Measurements from ENCODE around the gene CRIP1. TPM values are rescaled to one million over a fixed set of nuclear protein-coding genes. Genes with fewer than 3 reads are reported as not detected.

The CRIP1 gene
- total RNA-seq, 8 experiments from 2014 or later, result 3.3 to 14.5 (median 5.1) TPM

DNA sequence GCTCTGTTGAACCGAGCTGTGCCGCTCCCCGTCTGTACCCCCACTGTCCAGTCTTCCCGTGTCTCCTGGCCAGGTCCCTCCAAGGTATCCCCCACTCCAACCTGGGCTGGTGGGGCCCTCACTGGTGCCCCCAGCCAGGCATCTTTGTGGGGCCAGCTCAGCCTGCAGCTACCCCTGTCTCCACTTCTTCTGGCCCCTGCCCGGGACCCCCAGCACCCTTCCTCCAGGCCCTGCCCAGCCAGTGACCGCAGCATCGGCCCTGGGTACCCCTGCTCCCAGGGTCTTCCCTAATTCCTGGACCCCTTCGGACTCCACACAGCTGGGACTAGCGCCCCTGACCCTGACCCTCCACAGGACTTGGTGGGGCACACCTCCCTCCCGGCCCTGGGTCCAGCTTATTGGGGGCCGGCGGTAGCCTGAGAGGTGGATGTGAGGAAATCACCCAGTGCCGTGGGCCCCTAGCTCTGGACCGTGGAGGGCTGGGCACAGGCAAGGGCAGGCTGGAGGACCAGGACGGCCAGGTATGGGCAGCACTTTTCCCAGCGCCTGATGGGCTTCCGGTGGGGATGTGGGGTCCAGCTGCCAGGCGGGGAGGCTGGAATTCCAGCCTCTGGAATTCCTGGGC is 4.1 kb upstream of the CRIP1 start:
- Histone ChIP-seq H3K4me3 (no peak overlapping the region), H3K4me1 (replicated peaks in 1 of 2) (peaks cover 37 to 72% of the 10 kb centered on the region in 2 donors), H3K27ac (peak overlapping the region in 1 of 2 donors; percentile 86)
- in situ Hi-C loops (cut with MboI; ENCODE audit: low pct_unique_long_range_greater_than_20kb in 2 of 9, low sequenced_read_pairs in 9 of 9, unreplicated experiment in 9 of 9), result no loop called here
- 60 to 90% (median 87%) methylated on average over 1 to 3 of the region's 18 CpGs; no CpG with 5 or more reads in 7 of the 10 experiments for WGBS, 10 experiments
- ATAC-seq (replicated peaks in 6 of 8), result no peak

DNA sequence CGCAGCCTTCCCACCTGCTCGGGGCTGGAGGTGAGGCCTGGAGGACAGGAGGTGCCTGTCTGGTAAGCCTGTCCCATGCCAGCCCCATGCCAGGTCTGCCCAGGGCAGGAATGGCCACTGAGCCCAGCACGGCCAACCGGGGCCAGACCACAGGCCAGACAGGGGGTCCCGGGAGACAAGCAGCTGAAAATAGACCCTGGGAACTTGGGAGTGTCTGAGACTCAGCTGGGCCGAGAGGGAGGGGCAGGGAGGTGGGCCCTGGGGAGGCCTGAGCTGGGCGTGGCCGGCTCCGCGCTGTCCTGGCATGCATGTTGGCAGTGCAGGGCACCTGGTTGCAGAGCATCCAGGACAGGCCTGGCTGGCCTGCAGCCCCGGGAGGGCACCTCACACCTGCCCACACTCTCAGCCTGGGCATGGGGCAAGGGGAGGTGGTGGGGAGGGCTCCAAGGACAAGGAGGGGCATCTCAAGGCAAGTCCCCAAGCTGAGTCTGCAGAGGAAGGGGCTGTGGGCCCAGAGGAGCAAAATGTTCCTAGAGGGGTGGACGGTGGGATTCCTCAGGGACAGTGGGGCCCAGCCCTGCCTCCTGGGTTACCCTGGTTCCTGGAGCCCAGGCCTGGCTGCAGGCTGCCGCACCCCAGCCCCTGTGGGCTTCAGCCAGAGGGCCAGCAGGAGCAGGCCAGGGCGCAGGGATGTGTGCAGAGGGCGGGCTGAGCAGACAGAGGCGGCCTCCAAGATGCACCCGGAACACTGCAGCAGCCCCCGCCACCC is 3.2 kb upstream of the CRIP1 start:
- Histone ChIP-seq H3K27ac (no peak overlapping the region), H3K4me3 (no peak overlapping the region), H3K4me1 (replicated peaks in 1 of 2) (peaks cover 37 to 72% of the 10 kb centered on the region in 2 donors)
- 60 to 100% methylated on average over 1 of the region's 18 CpGs; no CpG with 5 or more reads in 8 of the 10 experiments for WGBS, 10 experiments
- ATAC-seq (replicated peaks in 6 of 8), result no peak
- in situ Hi-C loops (cut with MboI; ENCODE audit: low pct_unique_long_range_greater_than_20kb in 2 of 9, low sequenced_read_pairs in 9 of 9, unreplicated experiment in 9 of 9), result no loop called here

DNA sequence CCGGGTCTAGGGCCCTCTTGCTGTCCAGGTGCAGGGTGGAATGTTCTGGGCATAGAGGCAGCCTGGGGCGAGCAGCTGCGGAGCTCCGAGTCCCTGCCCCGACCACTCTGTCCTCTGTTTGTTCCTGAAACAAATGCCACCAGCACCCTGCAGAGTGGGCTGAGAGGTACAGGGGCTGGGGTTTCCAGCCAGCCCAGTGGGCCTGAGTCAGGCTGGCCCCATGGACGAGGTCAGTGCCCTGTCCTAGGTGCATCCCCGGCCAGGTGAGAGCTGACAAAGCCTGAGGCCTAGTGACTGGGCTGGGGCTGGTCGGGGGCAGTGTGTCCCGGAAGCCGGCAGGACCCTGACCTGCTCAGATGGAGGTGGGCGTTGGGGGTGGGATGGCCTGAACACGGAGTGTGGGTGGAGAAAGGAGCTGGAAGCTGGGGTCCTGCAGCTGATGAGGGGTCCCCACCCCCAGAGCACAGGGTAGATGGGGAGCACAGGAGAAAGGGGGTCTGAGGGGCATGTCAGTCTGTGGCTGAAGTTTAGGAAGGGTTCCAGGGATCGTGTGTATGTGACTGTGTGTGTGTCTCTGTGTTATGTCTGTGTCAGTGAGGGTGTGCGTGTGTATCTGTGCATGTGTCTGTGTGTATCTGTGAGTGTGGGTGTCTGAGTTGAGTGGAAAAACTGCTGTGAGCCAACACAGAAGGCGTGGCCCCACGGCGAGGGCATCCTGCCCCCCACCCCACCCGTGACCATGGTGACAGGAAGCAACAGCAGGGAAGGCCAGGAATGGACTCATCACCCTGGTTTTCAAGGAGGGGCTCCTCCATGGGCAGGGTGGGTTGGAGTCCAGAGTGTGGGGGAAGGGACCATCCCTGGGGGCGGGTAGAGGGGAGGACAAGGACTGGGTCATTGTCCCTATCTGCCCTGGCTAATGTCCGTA is 2.4 kb upstream of the CRIP1 start:
- WGBS, 10 experiments, result 40 to 67% (median 54%) methylated on average over 1 to 3 of the region's 20 CpGs; no CpG with 5 or more reads in 6 of the 10 experiments
- Histone ChIP-seq H3K4me3 (no peak overlapping the region), H3K27ac (no peak overlapping the region), H3K4me1 (replicated peaks in 1 of 2) (peaks cover 43 to 79% of the 10 kb centered on the region in 2 donors)
- in situ Hi-C loops (cut with MboI; ENCODE audit: low pct_unique_long_range_greater_than_20kb in 2 of 9, low sequenced_read_pairs in 9 of 9, unreplicated experiment in 9 of 9), result no loop called here
- ATAC-seq (replicated peaks in 6 of 8), result peak in 1 of 8 experiments; percentile 1

DNA sequence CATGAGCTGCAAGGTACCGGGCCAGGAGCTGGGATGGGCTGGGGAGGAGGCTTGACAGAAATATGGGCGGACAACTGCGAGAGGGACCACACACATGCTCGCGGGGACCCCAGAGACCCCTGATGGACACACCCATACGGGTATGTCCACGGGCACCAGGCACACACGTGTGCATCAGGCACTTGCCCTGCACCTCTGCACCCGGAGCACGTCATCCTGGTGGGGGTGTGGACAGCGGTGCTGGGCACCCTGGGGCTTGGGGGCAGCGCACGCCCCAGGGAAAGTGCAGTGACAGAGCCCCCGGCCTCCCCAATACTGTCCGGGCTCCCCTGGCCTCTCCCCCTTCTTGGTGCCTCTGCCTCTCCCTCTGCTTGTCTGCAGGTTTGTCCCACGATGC is 1.7 kb upstream of the CRIP1 start:
- Histone ChIP-seq H3K4me1 (replicated peaks in 1 of 2) (peaks cover 45 to 82% of the 10 kb centered on the region in 2 donors), H3K27ac (no peak overlapping the region), H3K4me3 (no peak overlapping the region)
- no CpG with 5 or more reads among the region's 16 CpGs for WGBS, 10 experiments
- no peak for ATAC-seq (replicated peaks in 6 of 8)
- in situ Hi-C loops (cut with MboI; ENCODE audit: low pct_unique_long_range_greater_than_20kb in 2 of 9, low sequenced_read_pairs in 9 of 9, unreplicated experiment in 9 of 9), result no loop called here

DNA sequence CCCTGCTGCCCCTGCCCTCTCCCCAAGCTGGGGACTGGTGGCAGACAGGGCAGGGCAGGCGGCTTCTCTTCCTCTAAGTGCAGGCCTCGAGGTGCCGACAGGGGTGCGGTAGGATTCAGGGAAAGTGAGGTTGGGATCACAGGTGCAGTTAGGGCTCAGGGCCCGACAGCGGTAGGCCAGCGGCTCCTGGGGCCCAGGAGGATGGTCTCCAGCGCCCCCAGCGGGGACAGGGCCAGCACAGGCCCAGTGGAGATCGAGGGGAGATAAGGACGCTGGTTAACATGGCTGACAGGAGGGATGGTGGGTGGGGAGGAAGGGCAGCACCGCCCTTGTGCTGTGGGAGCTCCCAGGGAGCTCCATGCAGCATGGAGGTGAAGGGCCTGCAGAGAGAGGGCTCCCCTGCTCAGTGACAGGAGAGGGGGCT is 935 bp upstream of the CRIP1 start:
- in situ Hi-C loops (cut with MboI; ENCODE audit: low pct_unique_long_range_greater_than_20kb in 2 of 9, low sequenced_read_pairs in 9 of 9, unreplicated experiment in 9 of 9), result no loop called here
- Histone ChIP-seq H3K4me3 (no peak overlapping the region), H3K27ac (no peak overlapping the region), H3K4me1 (replicated peaks in 1 of 2) (peaks cover 42 to 77% of the 10 kb centered on the region in 2 donors)
- no peak for ATAC-seq (replicated peaks in 6 of 8)
- 0 to 60% (median 14%) methylated on average over 1 to 2 of the region's 12 CpGs; no CpG with 5 or more reads in 7 of the 10 experiments for WGBS, 10 experiments

DNA sequence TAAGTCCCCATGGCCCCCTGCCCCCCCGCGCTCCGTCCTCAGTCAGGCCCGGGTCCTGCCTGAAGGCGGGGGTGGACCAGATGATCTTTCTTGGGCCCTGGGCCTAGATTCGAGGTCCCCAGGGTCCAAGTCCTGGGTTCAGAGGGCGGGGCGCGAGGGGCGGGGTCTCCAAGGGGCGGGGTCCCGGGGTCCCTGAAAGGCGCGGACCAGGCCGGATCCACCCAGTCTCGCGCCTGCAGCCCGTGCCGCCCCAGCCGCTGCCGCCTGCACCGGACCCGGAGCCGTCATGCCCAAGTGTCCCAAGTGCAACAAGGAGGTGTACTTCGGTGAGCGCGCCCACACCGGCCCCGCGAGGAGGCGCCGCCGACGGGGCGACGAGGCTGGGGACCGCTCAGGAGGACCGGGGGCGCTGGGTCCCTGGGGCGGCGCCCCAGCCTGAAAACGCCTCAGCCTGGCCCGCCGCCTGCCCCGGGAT is 325 bp downstream of the CRIP1 start:
- 0% methylated on average over 1 to 3 of the region's 45 CpGs; no CpG with 5 or more reads in 7 of the 10 experiments for WGBS, 10 experiments

DNA sequence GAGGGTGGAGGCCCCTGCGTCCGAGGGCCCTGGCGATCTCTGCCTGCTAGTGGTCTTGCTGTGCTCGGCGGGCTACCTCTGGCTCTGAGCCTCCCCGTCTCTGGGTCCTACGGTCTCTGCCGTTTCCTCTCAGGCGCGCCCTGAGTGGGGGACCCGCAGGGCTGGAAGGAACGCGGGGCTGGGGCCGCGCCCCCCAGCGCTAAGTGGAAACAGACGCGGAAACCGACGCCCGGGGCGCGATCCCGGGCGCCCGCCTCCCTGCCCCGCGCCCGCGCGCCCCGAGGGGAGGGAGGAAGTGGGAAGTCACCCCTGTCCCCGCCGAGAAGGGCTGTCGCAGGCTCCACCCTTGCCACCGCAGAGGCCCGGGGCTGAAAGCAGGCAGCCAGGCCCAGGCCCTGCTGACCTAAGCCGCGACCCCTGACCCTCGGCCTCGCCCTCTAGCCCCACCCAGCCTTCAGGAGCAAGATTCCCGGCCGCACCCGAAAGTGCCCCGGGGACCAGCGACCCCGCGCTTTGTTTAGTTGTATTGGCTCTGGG is 831 bp downstream of the CRIP1 start:
- WGBS, 10 experiments, result 0 to 20% methylated on average over 4 to 18 of the region's 48 CpGs; no CpG with 5 or more reads in 8 of the 10 experiments

More for the DNA sequence above, 325 bp downstream of the CRIP1 start:
- Histone ChIP-seq H3K4me3 (peak overlapping the region in 3 of 5 donors; percentile 4 to 46 (median 34)), H3K4me1 (replicated peaks in 1 of 2) (peaks cover 30 to 68% of the 10 kb centered on the region in 2 donors), H3K27ac (no peak overlapping the region)
- no peak for ATAC-seq (replicated peaks in 6 of 8)
- in situ Hi-C loops (cut with MboI; ENCODE audit: low pct_unique_long_range_greater_than_20kb in 2 of 9, low sequenced_read_pairs in 9 of 9, unreplicated experiment in 9 of 9), result no loop called here

DNA sequence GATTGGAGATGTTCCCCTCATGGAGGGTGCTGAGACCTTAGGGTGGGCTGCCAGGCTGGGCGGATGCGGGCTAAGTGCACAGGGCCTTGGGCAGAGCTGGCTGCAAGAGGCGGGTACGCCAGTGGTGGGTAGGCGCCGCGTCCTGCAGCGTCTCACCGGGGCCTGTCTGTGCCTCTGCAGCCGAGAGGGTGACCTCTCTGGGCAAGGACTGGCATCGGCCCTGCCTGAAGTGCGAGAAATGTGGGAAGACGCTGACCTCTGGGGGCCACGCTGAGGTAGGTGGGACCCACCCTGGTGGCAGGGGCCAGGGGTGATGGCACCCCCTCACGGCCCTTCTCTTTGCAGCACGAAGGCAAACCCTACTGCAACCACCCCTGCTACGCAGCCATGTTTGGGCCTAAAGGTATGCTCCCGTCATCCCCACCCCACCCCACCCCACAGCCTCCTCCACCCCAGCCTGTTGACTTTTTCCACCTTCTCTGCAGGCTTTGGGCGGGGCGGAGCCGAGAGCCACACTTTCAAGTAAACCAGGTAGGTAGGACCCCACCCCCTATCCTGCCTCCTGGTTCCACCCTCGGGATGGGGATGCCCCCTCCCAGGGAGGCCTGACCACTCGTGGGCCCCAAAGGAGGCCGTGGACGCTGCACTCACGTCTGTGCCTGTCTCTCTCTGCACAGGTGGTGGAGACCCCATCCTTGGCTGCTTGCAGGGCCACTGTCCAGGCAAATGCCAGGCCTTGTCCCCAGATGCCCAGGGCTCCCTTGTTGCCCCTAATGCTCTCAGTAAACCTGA is 1.5 kb downstream of the CRIP1 start:
- Histone ChIP-seq H3K27ac (no peak overlapping the region), H3K4me3 (peak overlapping the region in 2 of 5 donors; percentile 34 to 46), H3K4me1 (replicated peaks in 1 of 2) (peaks cover 23 to 57% of the 10 kb centered on the region in 2 donors)
- no peak for ATAC-seq (replicated peaks in 6 of 8)
- in situ Hi-C loops (cut with MboI; ENCODE audit: low pct_unique_long_range_greater_than_20kb in 2 of 9, low sequenced_read_pairs in 9 of 9, unreplicated experiment in 9 of 9), result no loop called here
- 31 to 85% methylated on average over 4 to 7 of the region's 26 CpGs; no CpG with 5 or more reads in 8 of the 10 experiments for WGBS, 10 experiments

More for the DNA sequence above, 831 bp downstream of the CRIP1 start:
- Histone ChIP-seq H3K4me1 (replicated peaks in 1 of 2) (peaks cover 25 to 63% of the 10 kb centered on the region in 2 donors), H3K4me3 (peak overlapping the region in 3 of 5 donors; percentile 4 to 46 (median 34)), H3K27ac (no peak overlapping the region)
- in situ Hi-C loops (cut with MboI; ENCODE audit: low pct_unique_long_range_greater_than_20kb in 2 of 9, low sequenced_read_pairs in 9 of 9, unreplicated experiment in 9 of 9), result no loop called here
- no peak for ATAC-seq (replicated peaks in 6 of 8)

DNA sequence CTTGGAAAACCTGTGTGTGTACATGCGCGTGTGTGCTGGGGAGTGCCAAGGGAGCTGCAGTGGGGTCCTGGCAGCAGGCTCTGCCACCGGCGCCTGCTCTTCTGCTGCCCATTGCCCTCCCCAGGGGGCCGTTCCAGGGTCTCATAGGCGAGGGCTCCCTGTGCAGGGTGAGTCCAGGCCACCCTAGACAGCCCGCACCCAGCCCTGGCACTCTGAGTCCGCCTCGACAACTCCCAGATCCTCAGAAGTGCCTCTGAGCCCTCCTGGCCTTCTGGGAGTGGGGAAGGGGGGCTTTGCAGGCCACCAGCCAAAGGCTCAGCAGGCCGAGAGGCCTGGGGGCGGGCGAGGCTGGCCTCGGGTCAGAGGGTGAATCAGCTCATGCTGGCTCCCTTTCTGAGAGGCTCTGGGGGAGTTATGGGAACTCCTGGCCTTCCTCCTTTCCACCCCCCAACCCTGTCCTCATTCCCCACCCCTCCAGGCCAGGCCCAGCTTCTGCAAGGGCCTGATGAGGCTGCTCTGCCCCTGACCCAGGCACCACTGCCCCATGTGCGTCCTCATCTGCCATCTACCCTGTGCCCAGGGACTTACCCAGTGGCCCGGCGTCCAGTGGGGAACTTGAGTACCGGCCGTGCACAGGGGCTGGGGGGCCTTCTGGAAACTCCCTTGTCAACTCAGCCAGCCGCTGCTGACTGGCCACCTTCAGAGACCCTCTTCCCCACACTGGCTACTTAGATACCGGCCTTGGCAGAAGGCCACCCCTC is 2.3 kb downstream of the CRIP1 start:
- Histone ChIP-seq H3K4me3 (peak overlapping the region; percentile 45 to 74 (median 62)), H3K27ac (peak overlapping the region in 1 of 2 donors; percentile 87), H3K4me1 (replicated peaks in 1 of 2) (peaks cover 23 to 49% of the 10 kb centered on the region in 2 donors)
- in situ Hi-C loops (cut with MboI; ENCODE audit: low pct_unique_long_range_greater_than_20kb in 2 of 9, low sequenced_read_pairs in 9 of 9, unreplicated experiment in 9 of 9), result no loop called here
- 0 to 100% (median 56%) methylated on average over 1 to 4 of the region's 20 CpGs; no CpG with 5 or more reads in 6 of the 10 experiments for WGBS, 10 experiments
- ATAC-seq (replicated peaks in 6 of 8), result no peak

DNA sequence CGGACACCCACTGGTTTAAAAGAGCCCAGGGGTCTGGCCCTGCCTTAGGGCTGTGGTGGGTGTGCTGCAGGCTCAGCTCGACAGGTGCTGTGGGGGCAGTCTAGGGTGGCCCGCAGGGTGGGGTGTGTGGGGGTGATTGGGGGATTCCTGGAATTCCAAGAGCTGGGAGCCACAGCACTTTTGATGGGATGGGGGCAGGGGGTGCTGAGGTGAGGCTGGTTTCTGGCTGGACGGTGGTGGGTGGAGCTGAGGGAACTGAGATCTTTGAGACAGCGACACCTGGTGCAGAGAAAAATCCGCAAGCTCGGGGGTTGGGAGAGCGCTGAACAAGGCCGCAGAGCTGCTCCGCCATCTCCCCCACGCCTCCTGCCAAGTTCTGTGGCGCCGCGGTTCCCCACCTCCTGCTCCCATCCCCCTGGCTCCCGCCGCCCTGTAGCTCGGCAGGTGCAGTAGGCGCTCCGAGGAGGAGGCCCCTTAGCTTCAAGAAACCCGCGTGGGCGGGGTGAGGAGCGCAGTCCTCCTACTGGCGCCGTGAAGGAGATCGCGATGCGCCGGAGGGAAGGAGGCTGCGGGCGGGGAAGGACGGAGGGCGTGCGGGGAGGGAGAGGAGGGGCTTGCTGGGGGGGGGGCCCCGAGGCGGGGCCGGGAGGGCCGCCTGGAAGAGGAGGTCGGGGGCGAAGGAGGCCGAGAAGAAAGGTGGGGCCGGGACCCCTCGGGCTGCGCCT is 3.0 kb downstream of the CRIP1 start:
- no CpG with 5 or more reads among the region's 44 CpGs for WGBS, 10 experiments
- Histone ChIP-seq H3K27ac (peak overlapping the region; percentile 75 to 87), H3K4me1 (replicated peaks in 1 of 2) (peaks cover 23 to 41% of the 10 kb centered on the region in 2 donors), H3K4me3 (peak overlapping the region; percentile 45 to 74 (median 62))
- in situ Hi-C loops (cut with MboI; ENCODE audit: low pct_unique_long_range_greater_than_20kb in 2 of 9, low sequenced_read_pairs in 9 of 9, unreplicated experiment in 9 of 9), result no loop called here
- ATAC-seq (replicated peaks in 6 of 8), result peak; percentile 1 to 23 (median 8)

DNA sequence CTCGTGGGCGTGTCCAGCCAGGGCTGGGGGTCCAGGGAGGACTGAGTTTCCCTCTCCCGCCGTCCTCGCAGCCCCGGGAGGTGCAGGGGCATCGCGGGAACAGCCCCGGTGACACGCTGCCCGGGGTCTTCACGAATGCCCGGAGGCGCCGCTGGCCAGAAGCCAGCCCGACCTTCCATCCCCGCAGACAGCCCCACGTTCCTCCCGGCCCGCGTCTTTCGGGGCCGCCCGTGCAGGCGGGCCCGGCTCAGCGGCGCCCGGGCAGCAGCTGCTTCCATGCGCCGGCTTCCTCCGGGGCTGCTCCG is 3.5 kb downstream of the CRIP1 start:
- H3K27ac ChIP-seq, result peak overlapping the region; percentile 75 to 87
- no CpG with 5 or more reads among the region's 33 CpGs for WGBS, 10 experiments
- in situ Hi-C loops (cut with MboI; ENCODE audit: low pct_unique_long_range_greater_than_20kb in 2 of 9, low sequenced_read_pairs in 9 of 9, unreplicated experiment in 9 of 9), result no loop called here
- peak in 7 of 8 experiments; percentile 1 to 15 (median 3) for ATAC-seq (replicated peaks in 6 of 8)
- H3K4me3 ChIP-seq, result peak overlapping the region; percentile 45 to 74 (median 62)
- H3K4me1 ChIP-seq (replicated peaks in 1 of 2), result peaks cover 23 to 36% of the 10 kb centered on the region in 2 donors
